Stimulated activated CD8-positive, alpha-beta memory T cell treated with anti-CD3 and anti-CD28 coated beads, Interleukin-4, amount 100 ng/mL, for 4 hours (primary cell): Measurements from ENCODE around the gene REEP6.

Source experiments
- DNase-seq, 2 donors: peaks; one replicate each; pipeline ENCODE4 v3.0.0-alpha.2; 2020; ENCODE audit warnings: low read depth in 2 of 2, low spot score in 1 of 2

The REEP6 gene

GRCh38 chr19:1540365-1540925 is 49.5 kb downstream of the REEP6 start:
- no peak for DNase-seq
